Inferior parietal cortex (tissue), 1 donor: ENCODE measurements around the gene USP17L25.
"Not testable (repeated sequence)": the region's sequence is repeated elsewhere in the genome, so short reads cannot be mapped to it uniquely, and the experiment has no call there.

Experiments used
- DNase-seq: peaks from one replicate; pipeline ENCODE4 v3.0.0-alpha.2; 2016; ENCODE audit errors: extremely low spot score

USP17L25 gene

GRCh38 chr4:9329611-9330010, at the start of gene USP17L25:
Gene USP17L25 (plus strand): TSS chr4:9329911. CDS start chr4:9329911, 0 bp downstream.
- DNase-seq = not testable (repeated sequence)

GRCh38 chr4:9324191-9324590, 5.5 kb upstream of the USP17L25 start:
- not testable (repeated sequence) for DNase-seq

GRCh38 chr4:9324865-9325264, 4.8 kb upstream of the USP17L25 start, which contains the start of gene USP17L24:
Gene USP17L24 (plus strand): TSS chr4:9325165. CDS start chr4:9325165, 0 bp downstream.
- not testable (repeated sequence) for DNase-seq

GRCh38 chr4:9334358-9334757, 4.6 kb downstream of the USP17L25 start, which contains the start of gene USP17L26:
Gene USP17L26 (plus strand): TSS chr4:9334658. CDS start chr4:9334658, 0 bp downstream.
- DNase-seq = not testable (repeated sequence)

- DNase-seq = not testable (repeated sequence)
These were observed 9.4 kb downstream of the USP17L25 start, which contains the start of gene USP17L5 for GRCh38 chr4:9339103-9339502. Gene USP17L5 (plus strand): TSS chr4:9339403. CDS start chr4:9339403, 0 bp downstream.

- DNase-seq = not testable (repeated sequence)
These were observed 14.1 kb downstream of the USP17L25 start, which contains the start of gene USP17L27 for GRCh38 chr4:9343848-9344247. Gene USP17L27 (plus strand): TSS chr4:9344148. CDS start chr4:9344148, 0 bp downstream.

- DNase-seq = not testable (repeated sequence)
These were observed 18.9 kb downstream of the USP17L25 start, which contains the start of gene USP17L28 for GRCh38 chr4:9348593-9348992. Gene USP17L28 (plus strand): TSS chr4:9348893. CDS start chr4:9348893, 0 bp downstream.

- not testable (repeated sequence) for DNase-seq
These were observed 21.2 kb downstream of the USP17L25 start for GRCh38 chr4:9350866-9351265.

- DNase-seq = not testable (repeated sequence)
These were observed 23.6 kb downstream of the USP17L25 start, which contains the start of gene USP17L29 for GRCh38 chr4:9353338-9353737. Gene USP17L29 (plus strand): TSS chr4:9353638. CDS start chr4:9353638, 0 bp downstream.

GRCh38 chr4:9362829-9363228, 33.1 kb downstream of the USP17L25 start, which contains the start of gene USP17L30:
Gene USP17L30 (plus strand): TSS chr4:9363129. CDS start chr4:9363129, 0 bp downstream.
- not testable (repeated sequence) for DNase-seq

- not testable (repeated sequence) for DNase-seq
These were observed 50.2 kb downstream of the USP17L25 start for GRCh38 chr4:9379881-9380280.
